ENCODE data around the gene GPHA2.

DNA sequence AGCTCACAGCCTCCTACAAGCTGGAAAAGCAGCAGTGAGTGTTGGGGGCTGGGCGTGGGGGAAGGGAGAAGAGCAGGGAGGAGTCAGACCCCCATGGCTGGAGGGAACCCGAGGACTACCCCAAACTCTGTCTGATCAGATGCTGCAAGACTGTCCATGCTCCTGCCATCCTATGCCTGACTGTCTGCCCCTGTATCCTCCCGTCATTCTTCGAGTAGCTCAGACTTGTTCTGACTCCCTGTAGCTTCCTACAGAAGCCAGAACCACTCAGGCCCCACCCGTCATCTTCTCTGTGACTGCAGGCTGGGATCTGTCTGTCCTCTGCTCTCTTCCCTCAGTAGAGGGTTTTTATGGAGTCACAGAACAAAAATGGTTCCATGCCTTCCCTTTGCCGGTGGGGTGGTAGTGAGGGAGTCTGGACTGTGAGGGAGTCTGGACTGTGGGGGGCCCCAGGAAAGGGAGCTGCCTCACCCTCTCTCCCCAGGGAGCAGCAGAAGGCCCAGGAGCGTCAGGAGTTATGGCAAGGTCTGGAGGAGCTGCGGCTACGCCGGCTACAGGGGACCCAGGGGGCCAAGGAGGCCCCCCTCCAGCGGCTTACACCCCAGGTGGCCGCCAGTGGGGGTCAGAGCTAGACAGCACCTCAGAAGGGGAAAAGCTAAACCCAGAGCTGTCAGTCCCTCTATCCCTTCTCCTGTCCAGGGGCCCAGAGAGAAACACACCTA, 2.3 kb downstream of the GPHA2 start:
- TF ChIP-seq, protein P1, sequence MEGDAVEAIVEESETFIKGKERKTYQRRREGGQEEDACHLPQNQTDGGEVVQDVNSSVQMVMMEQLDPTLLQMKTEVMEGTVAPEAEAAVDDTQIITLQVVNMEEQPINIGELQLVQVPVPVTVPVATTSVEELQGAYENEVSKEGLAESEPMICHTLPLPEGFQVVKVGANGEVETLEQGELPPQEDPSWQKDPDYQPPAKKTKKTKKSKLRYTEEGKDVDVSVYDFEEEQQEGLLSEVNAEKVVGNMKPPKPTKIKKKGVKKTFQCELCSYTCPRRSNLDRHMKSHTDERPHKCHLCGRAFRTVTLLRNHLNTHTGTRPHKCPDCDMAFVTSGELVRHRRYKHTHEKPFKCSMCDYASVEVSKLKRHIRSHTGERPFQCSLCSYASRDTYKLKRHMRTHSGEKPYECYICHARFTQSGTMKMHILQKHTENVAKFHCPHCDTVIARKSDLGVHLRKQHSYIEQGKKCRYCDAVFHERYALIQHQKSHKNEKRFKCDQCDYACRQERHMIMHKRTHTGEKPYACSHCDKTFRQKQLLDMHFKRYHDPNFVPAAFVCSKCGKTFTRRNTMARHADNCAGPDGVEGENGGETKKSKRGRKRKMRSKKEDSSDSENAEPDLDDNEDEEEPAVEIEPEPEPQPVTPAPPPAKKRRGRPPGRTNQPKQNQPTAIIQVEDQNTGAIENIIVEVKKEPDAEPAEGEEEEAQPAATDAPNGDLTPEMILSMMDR (IDR thresholded peaks at IDR 0.05 in 8 of 11, conservative IDR thresholded peaks at IDR 0.05 in 3 of 11): no peak
- TF ChIP-seq POLR2AphosphoS5 (IDR thresholded peaks at IDR 0.05): no peak
